ENCODE data around the gene TMEM120A.

The TMEM120A gene

GRCh38 chr7:75957021-75957736 lies 37.2 kb downstream of the TMEM120A start:
- no peak for DNase-seq

GRCh38 chr7:75955331-75955955 lies 39.0 kb downstream of the TMEM120A start:
- no peak for DNase-seq

GRCh38 chr7:75953931-75954330 lies 40.5 kb downstream of the TMEM120A start:
- DNase-seq, result peak; percentile 67 to 72

GRCh38 chr7:75953431-75953830 lies 41.0 kb downstream of the TMEM120A start:
- DNase-seq, result no peak

- DNase-seq, result peak; percentile 93 to 98
These were observed 42.9 kb downstream of the TMEM120A start for GRCh38 chr7:75951506-75951905.

GRCh38 chr7:75950111-75950681 lies 44.2 kb downstream of the TMEM120A start:
- peak in 1 of 2 donors; percentile 37 for DNase-seq

- no peak for DNase-seq
These were observed 46.2 kb downstream of the TMEM120A start for GRCh38 chr7:75948179-75948578.

GRCh38 chr7:75946207-75946855 lies 48.1 kb downstream of the TMEM120A start:
- DNase-seq, result no peak

GRCh38 chr7:75945297-75946168 lies 48.9 kb downstream of the TMEM120A start:
- DNase-seq, result peak; percentile 47 to 57

GRCh38 chr7:75944507-75944906 lies 49.9 kb downstream of the TMEM120A start:
- DNase-seq, result no peak

GRCh38 chr7:75943864-75944263 lies 50.5 kb downstream of the TMEM120A start:
- DNase-seq, result peak in 1 of 2 donors; percentile 21

GRCh38 chr7:75938921-75939320 lies 55.5 kb downstream of the TMEM120A start:
- DNase-seq, result no peak

GRCh38 chr7:75937958-75938786 lies 56.2 kb downstream of the TMEM120A start:
- peak; percentile 77 to 78 for DNase-seq
